ENCODE measurements around the gene TRMT2A. TPM values are rescaled to one million over a fixed set of nuclear protein-coding genes. Genes with fewer than 3 reads are reported as not detected.

Gene TRMT2A
- total and polyA plus RNA-seq, 10 of the 15 experiments (the other 5 are each of a cell fraction or from before 2014, with no cell fraction given), result 0.29 to 97.0 (median 57.9) TPM

DNA sequence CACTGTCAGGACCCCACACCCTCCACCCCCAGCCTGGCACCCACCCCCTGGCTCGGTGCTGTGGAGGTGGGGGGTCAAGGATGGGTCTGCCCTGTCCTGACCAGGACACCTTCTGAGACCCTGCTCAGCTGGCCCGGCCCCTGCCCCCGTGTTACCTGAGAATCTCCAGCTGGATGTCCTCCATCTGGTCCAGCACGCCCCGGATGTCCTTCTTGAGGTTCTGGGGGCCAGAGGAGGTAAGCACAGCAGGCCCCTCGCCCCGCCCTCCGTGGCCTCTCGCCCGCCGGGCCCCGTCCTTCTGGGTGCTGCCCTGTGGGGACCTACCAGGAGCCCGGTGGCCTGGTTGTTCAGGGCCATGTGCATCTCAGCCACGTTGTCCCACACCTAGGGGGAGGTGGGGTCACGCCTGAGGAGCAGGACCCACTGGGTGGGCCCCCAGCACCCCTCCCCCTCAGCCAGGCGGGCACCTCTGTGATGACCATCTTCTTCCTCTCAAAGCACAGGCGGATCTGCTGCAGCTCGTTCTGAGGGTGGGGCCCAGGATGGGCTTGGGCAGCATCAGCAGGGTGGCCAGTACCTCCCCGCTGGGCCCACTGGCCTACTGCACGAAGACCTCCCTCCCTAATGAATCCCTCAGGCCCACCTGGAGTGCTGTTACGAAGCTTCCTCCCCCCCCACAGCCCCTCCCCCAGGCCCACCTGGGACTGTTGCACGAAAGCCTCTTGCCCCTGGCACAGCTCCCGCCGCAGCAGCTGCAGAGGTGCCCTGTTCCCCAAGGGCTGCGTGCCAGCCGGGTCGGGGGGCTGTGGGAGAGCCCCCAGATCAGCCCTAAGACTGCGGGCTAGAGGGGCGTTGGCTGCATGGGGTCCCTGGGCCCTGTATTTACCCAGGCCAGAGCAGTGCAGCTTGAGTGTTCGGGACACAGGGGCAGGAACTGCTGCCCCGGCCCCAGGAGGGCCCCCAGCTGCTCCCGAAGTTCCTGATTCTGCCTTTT is 32.5 kb upstream of the TRMT2A start (continued):
- TF ChIP-seq, protein P1, sequence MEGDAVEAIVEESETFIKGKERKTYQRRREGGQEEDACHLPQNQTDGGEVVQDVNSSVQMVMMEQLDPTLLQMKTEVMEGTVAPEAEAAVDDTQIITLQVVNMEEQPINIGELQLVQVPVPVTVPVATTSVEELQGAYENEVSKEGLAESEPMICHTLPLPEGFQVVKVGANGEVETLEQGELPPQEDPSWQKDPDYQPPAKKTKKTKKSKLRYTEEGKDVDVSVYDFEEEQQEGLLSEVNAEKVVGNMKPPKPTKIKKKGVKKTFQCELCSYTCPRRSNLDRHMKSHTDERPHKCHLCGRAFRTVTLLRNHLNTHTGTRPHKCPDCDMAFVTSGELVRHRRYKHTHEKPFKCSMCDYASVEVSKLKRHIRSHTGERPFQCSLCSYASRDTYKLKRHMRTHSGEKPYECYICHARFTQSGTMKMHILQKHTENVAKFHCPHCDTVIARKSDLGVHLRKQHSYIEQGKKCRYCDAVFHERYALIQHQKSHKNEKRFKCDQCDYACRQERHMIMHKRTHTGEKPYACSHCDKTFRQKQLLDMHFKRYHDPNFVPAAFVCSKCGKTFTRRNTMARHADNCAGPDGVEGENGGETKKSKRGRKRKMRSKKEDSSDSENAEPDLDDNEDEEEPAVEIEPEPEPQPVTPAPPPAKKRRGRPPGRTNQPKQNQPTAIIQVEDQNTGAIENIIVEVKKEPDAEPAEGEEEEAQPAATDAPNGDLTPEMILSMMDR (IDR thresholded peaks at IDR 0.05 in 2 of 3, conservative IDR thresholded peaks at IDR 0.05 in 1 of 3; ENCODE audit: control insufficient read depth in 2 of 3, extremely low read depth in 1 of 3, insufficient read depth in 1 of 3, low read depth in 3 of 3, low read length in 3 of 3), result no peak
- TF ChIP-seq ZNF274 (IDR thresholded peaks at IDR 0.05; ENCODE audit: insufficient read depth, insufficient read length), result no peak
- no peak for TF ChIP-seq PML (IDR thresholded peaks at IDR 0.05; ENCODE audit: low read length)
- no peak for TF ChIP-seq MXI1 (IDR thresholded peaks at IDR 0.05; ENCODE audit: low read depth, low read length)

DNA sequence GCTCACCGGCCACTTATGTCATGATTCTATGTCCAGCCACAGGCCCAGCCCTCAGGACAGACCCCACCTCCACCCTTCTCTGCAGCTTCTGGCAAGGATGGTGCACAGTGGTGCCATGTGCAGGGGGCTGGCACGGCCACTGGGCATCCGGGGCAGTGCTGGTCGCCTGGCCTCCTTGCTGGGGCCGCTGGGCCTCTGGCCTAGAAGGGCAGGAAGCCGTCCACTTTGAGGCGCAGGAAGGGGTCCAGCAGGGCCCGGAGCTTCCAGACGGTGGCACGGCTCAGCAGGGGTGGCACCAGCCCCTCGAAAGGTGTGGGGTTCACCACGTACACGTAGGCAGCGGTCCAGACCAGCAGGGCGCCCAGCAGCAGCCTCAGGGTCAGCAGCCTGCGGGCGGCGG is 31.4 kb upstream of the TRMT2A start:
- ChIA-PET SMC1A (ENCODE audit: uncharacterized antibody, unreplicated experiment) (no interaction called here), POLR2A (no interaction called here), CTCF (no interaction called here), RAD21 (ENCODE audit: unreplicated experiment) (interaction anchor here (0.7 kb wide), 1 partner anchor 270 kb away, joined by 3 read pairs; no protein-coding TSS in a partner anchor)
- Histone ChIP-seq H3K4me2 (ENCODE audit: control insufficient read depth, insufficient read depth) (no peak overlapping the region), H3K4me3 (no peak overlapping the region), H3K36me3 (ENCODE audit: control insufficient read depth in 2 of 2, insufficient read depth in 2 of 2, low read length in 1 of 2) (no peaks in the 10 kb centered on the region), H4K20me1 (ENCODE audit: control insufficient read depth, insufficient read depth) (no peaks in the 10 kb centered on the region), H3K4me1 (ENCODE audit: control insufficient read depth, insufficient read depth, low read length) (peaks cover 4% of the 10 kb centered on the region; the same call in 1 of the 2 replicates), H3K9ac (ENCODE audit: control insufficient read depth, insufficient read depth, low read length) (no peak overlapping the region), H2AFZ (ENCODE audit: control insufficient read depth, low read depth, low read length) (no peak overlapping the region), H3K9me3 (replicated peaks; ENCODE audit: control insufficient read depth, insufficient read depth, low read length) (no peaks in the 10 kb centered on the region), H3K79me2 (ENCODE audit: control insufficient read depth, insufficient read depth, low read length) (no peaks in the 10 kb centered on the region), H3K27ac (ENCODE audit: control insufficient read depth, insufficient read depth) (no peak overlapping the region), H3K27me3 (replicated peaks in 1 of 2; ENCODE audit: control insufficient read depth in 2 of 2, insufficient read depth in 2 of 2, low read length in 1 of 2) (no peaks in the 10 kb centered on the region)
- no TSS peak for BruUV-seq (replicated peaks)
- FAIRE-seq, result no peak
- WGBS (ENCODE audit: insufficient coverage, insufficient replicate concordance, low lambda C conversion rate, missing lambda C conversion rate), result 79% methylated on average over 18 of the region's 18 CpGs
- in situ Hi-C loops (cut with MboI) (no loop called here), intact Hi-C loops (cut with micrococcal nuclease; ENCODE audit: unreplicated experiment) (no loop called here)
- DNase-seq (ENCODE audit: low read depth, low spot score), result no peak
- no peak for ATAC-seq
- TF ChIP-seq, protein P2, sequence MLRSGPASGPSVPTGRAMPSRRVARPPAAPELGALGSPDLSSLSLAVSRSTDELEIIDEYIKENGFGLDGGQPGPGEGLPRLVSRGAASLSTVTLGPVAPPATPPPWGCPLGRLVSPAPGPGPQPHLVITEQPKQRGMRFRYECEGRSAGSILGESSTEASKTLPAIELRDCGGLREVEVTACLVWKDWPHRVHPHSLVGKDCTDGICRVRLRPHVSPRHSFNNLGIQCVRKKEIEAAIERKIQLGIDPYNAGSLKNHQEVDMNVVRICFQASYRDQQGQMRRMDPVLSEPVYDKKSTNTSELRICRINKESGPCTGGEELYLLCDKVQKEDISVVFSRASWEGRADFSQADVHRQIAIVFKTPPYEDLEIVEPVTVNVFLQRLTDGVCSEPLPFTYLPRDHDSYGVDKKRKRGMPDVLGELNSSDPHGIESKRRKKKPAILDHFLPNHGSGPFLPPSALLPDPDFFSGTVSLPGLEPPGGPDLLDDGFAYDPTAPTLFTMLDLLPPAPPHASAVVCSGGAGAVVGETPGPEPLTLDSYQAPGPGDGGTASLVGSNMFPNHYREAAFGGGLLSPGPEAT (IDR thresholded peaks at IDR 0.05; ENCODE audit: low read depth), result no peak
- TF ChIP-seq, protein P3, sequence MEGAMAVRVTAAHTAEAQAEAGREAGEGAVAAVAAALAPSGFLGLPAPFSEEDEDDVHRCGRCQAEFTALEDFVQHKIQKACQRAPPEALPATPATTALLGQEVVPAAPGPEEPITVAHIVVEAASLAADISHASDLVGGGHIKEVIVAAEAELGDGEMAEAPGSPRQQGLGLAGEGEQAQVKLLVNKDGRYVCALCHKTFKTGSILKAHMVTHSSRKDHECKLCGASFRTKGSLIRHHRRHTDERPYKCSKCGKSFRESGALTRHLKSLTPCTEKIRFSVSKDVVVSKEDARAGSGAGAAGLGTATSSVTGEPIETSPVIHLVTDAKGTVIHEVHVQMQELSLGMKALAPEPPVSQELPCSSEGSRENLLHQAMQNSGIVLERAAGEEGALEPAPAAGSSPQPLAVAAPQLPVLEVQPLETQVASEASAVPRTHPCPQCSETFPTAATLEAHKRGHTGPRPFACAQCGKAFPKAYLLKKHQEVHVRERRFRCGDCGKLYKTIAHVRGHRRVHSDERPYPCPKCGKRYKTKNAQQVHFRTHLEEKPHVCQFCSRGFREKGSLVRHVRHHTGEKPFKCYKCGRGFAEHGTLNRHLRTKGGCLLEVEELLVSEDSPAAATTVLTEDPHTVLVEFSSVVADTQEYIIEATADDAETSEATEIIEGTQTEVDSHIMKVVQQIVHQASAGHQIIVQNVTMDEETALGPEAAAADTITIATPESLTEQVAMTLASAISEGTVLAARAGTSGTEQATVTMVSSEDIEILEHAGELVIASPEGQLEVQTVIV (IDR thresholded peaks at IDR 0.05; ENCODE audit: borderline replicate concordance, partially characterized antibody), result no peak
- TF ChIP-seq GATAD2B (conservative IDR thresholded peaks at IDR 0.05; ENCODE audit: low read depth) (no peak), RFX5 (IDR thresholded peaks at IDR 0.05; ENCODE audit: low read depth, low read length) (no peak), DPF2 (IDR thresholded peaks at IDR 0.05) (no peak), RAD51 (IDR thresholded peaks at IDR 0.05) (no peak), ZNF24 (IDR thresholded peaks at IDR 0.05) (no peak), CREB1 (IDR thresholded peaks at IDR 0.05; ENCODE audit: low read depth) (no peak)

Measured in GM12878 (cell line).